HepG2 (cell line): ENCODE results near the gene DGKB. TPM values are rescaled to one million over a fixed set of nuclear protein-coding genes. Genes with fewer than 3 reads are reported as not detected.

ENCODE experiments used
- ATF5 ChIP-seq: sonication (generic); formaldehyde crosslinking; IDR thresholded peaks from 2 replicates; pipeline ENCODE4 v1.4.0; 2020; ENCODE audit warnings: mild to moderate bottlenecking, low read depth, missing genetic modification reagents
- CREB3 ChIP-seq: sonication (generic); formaldehyde crosslinking; IDR thresholded peaks from 2 replicates; pipeline ENCODE4 v1.5.0; 2020; ENCODE audit warnings: missing genetic modification reagents
- IRF2 ChIP-seq: IDR thresholded peaks from 2 replicates; pipeline ENCODE4 v1.6.1; 2018; ENCODE audit warnings: missing genetic modification reagents, missing compliant biosample characterization
- ZBTB40 ChIP-seq, 2 experiments: fragments of 450-650 bp in 1 of 2; sonication (generic) in 1 of 2; formaldehyde crosslinking in 1 of 2; IDR thresholded peaks; 2 replicates each; pipeline versions ENCODE4 v1.6.1 to v1.8.0; 2016 to 2022; ENCODE audit warnings: antibody characterized with exemption in 1 of 2, mild to moderate bottlenecking in 1 of 2, missing genetic modification reagents in 1 of 2
- polyA plus RNA-seq, 8 experiments: library from polyadenylated mRNA; depleted of rRNA in 3 of 8; stranded (reverse) in 7 of 8; unstranded in 1 of 8; fragments of >200 nt; fragmentation: Illumina TruSeq in 4 of 8; extraction: Trizol in 4 of 8; gene quantifications; 2 replicates each; pipeline versions ENCODE4 v1.2.1 to v1.2.3, GENCODE V29; 2011 to 2016; ENCODE audit warnings: low read depth in 4 of 8, missing spikeins in 1 of 8, mixed read lengths in 1 of 8; ENCODE audit not compliant: insufficient read depth in 1 of 8
- total RNA-seq, 5 experiments: library from RNA; depleted of rRNA; stranded (reverse); fragments of >200 nt; fragmentation: Illumina TruSeq; extraction: Trizol; gene quantifications; 2 replicates each; pipeline ENCODE4 v1.2.3, GENCODE V29; 2016; ENCODE audit warnings: low read depth in 1 of 5

Gene DGKB
- total and polyA plus RNA-seq, 2 of the 13 experiments (the other 11 are each of a cell fraction or from before 2014, with no cell fraction given) = not detected

- TF ChIP-seq ZBTB40 (IDR thresholded peaks at IDR 0.05) (no peak), ZBTB40 (CRISPR knock-in tag; IDR thresholded peaks at IDR 0.05) (no peak), CREB3 (CRISPR knock-in tag) (no peak), ATF5 (CRISPR knock-in tag) (no peak), IRF2 (no peak)
- TF ChIP-seq, all 625 proteins: peak for 0
Observed at GRCh38 chr7:14418633-14419032, 483.9 kb downstream of the DGKB start (continued).
